BE2C (cell line): ENCODE data around the gene RGS21.
A peak's percentile ranks its signal among the peaks of the same experiment; 100 is the strongest.
"Not testable (repeated sequence)": the region's sequence is repeated elsewhere in the genome, so short reads cannot be mapped to it uniquely, and the experiment has no call there.

ENCODE experiments used
- DNase-seq: peaks from one replicate; pipeline ENCODE4 v3.0.0-alpha.2; 2020
- H3K27me3 ChIP-seq: fragments of 250-450 bp; sonication (Bioruptor Pico); 2 replicates; pipeline ENCODE4 v1.5.1; 2020; ENCODE audit warnings: mild to moderate bottlenecking
- H3K36me3 ChIP-seq: fragments of 250-450 bp; sonication (Bioruptor Pico); 2 replicates; pipeline ENCODE4 v1.5.1; 2020; ENCODE audit warnings: mild to moderate bottlenecking
- H3K4me1 ChIP-seq: fragments of 250-450 bp; sonication (Bioruptor Pico); 2 replicates; pipeline ENCODE4 v1.5.1; 2020
- H3K4me3 ChIP-seq: 2 replicates; pipeline ENCODE4 v1.5.1; 2011; ENCODE audit warnings: low read depth, low read length
- H3K9me3 ChIP-seq: fragments of 250-450 bp; sonication (Bioruptor Pico); 2 replicates; pipeline ENCODE4 v1.5.1; 2020
- TF ChIP-seq, protein P1 (sequence below): IDR thresholded peaks from 2 replicates; pipeline ENCODE4 v1.5.1; 2012; ENCODE audit warnings: mild to moderate bottlenecking, low read depth, low read length

The RGS21 gene

DNA sequence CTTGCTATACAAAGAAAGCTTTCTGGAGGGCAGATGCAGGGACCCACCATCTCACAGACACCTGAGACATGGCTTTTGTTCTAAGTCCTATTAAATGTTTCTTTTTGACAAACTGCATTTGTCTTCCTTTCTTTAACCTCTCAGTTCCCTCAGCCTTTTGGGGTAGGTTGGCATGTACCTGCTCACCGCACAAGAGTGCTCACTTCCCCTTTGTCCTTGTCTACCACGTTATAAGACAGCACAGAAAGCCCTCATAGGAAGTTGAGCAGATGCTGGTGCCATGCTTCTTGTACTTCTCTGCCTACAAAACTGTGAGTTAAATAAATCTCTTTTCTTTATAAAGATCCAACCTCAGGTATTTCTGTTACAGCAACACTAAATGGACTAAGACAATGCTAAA, 31.9 kb upstream of the RGS21 start:
- H3K36me3 ChIP-seq: no peaks in the 10 kb centered on the region
- no peaks in the 10 kb centered on the region for H3K4me1 ChIP-seq
- no peak overlapping the region for H3K4me3 ChIP-seq
- H3K27me3 ChIP-seq: no peaks in the 10 kb centered on the region
- H3K9me3 ChIP-seq: no peaks in the 10 kb centered on the region
- no peak for DNase-seq
- TF ChIP-seq, protein P1, sequence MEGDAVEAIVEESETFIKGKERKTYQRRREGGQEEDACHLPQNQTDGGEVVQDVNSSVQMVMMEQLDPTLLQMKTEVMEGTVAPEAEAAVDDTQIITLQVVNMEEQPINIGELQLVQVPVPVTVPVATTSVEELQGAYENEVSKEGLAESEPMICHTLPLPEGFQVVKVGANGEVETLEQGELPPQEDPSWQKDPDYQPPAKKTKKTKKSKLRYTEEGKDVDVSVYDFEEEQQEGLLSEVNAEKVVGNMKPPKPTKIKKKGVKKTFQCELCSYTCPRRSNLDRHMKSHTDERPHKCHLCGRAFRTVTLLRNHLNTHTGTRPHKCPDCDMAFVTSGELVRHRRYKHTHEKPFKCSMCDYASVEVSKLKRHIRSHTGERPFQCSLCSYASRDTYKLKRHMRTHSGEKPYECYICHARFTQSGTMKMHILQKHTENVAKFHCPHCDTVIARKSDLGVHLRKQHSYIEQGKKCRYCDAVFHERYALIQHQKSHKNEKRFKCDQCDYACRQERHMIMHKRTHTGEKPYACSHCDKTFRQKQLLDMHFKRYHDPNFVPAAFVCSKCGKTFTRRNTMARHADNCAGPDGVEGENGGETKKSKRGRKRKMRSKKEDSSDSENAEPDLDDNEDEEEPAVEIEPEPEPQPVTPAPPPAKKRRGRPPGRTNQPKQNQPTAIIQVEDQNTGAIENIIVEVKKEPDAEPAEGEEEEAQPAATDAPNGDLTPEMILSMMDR: no peak

DNA sequence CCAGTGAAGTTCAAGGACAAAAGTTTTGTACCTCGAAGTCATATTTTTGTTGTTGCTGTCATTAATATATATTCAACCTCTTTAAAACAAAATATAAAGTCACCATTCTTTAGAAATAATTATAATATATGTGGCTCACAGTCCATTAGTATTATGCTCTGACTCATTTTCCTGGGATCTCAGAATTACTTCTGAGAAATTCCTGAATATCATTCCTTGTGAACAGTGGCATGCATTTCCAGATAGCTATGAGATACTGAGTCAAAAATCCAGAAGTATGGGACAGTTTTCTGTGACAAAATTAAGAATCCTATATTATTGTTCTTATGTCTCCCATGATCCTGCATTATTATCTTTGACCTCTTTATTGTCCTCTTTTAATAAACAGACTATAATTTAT, 13.8 kb upstream of the RGS21 start:
- Histone ChIP-seq H3K36me3 (no peaks in the 10 kb centered on the region), H3K4me3 (no peak overlapping the region), H3K9me3 (no peaks in the 10 kb centered on the region), H3K27me3 (no peaks in the 10 kb centered on the region), H3K4me1 (no peaks in the 10 kb centered on the region; the same call in 1 of the 2 replicates)
- no peak for DNase-seq
- TF ChIP-seq, protein P1: no peak

GRCh38 chr1:192308314-192308713, 8.5 kb upstream of the RGS21 start:
- not testable (repeated sequence) for H3K4me1 ChIP-seq, H3K9me3 ChIP-seq, H3K4me3 ChIP-seq, DNase-seq, H3K36me3 ChIP-seq, H3K27me3 ChIP-seq

DNA sequence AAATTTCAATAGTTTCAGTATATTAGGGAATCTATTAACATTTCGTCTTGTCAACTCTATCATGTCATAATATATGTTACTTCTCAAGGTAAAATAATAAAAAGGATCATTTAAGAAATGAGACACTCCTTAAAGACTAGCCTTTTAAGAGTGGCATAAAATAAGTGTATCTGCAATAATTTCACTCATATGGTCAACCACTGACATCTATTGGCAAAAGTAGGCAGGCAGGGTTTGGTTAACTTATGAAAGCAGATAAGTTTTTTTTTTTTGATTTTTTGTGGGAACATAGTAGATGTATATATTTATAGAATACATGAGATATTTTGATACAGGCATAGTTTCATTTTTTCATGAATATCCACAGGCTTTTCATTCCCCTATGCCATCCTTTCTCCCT, 5.5 kb upstream of the RGS21 start:
- no peaks in the 10 kb centered on the region for H3K4me1 ChIP-seq
- TF ChIP-seq, protein P1: peak; percentile 76
- no peaks in the 10 kb centered on the region for H3K27me3 ChIP-seq
- no peaks in the 10 kb centered on the region for H3K36me3 ChIP-seq
- no peaks in the 10 kb centered on the region for H3K9me3 ChIP-seq
- no peak overlapping the region for H3K4me3 ChIP-seq
- DNase-seq: peak; percentile 14

DNA sequence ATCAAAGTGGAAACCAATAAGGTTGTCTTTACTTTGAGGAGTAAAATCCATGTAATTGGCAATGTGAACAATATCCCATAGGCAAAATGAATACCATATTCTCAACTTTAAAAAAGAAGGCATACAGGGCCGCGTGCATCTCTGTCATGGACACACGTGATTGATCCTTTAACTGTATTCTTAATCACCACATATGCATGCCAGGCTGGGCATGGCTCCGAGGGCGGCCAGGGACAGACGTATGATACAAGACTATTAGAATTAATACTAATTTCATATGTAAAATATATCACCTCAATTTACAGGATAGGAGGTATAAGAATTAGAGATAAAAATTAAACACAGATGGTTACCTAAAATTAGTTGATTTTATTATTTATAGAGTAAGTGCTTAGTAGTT, 11.2 kb downstream of the RGS21 start:
- Histone ChIP-seq H3K9me3 (no peaks in the 10 kb centered on the region), H3K4me1 (no peaks in the 10 kb centered on the region), H3K4me3 (no peak overlapping the region), H3K27me3 (no peaks in the 10 kb centered on the region), H3K36me3 (no peaks in the 10 kb centered on the region)
- no peak for DNase-seq
- TF ChIP-seq, protein P1: no peak

DNA sequence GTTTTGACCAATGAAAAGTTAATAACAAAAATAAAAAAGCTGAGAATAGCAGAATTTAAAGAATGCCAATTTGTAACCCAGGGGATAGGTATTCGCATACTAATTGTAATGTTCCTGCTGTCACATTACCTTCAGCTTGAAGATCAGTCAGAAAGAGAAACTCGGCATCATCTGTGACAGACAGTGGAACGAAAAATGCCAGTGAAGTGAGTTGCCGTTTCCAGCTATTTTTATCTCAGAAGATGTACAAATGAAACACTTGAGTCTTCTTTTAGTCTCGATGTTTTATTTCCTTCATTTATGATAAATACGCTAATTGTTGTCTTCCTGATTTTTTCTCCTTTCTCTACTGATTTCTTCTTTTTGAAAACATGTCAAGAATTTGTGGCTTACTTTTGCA, 26.1 kb downstream of the RGS21 start:
- TF ChIP-seq, protein P1: no peak
- no peaks in the 10 kb centered on the region for H3K27me3 ChIP-seq

GRCh38 chr1:192343344-192343743, 26.6 kb downstream of the RGS21 start:
- no peak overlapping the region for H3K4me3 ChIP-seq
- no peaks in the 10 kb centered on the region for H3K36me3 ChIP-seq
- DNase-seq: no peak
- no peaks in the 10 kb centered on the region for H3K4me1 ChIP-seq
- no peaks in the 10 kb centered on the region for H3K9me3 ChIP-seq
- TF ChIP-seq, protein P1: no peak
- H3K27me3 ChIP-seq: no peaks in the 10 kb centered on the region

More for the DNA sequence above, 26.1 kb downstream of the RGS21 start:
- no peak for DNase-seq
- no peaks in the 10 kb centered on the region for H3K9me3 ChIP-seq
- H3K36me3 ChIP-seq: no peaks in the 10 kb centered on the region
- H3K4me1 ChIP-seq: no peaks in the 10 kb centered on the region
- no peak overlapping the region for H3K4me3 ChIP-seq
